RCC 7860 (cell line): ENCODE measurements around the gene CRIP2.

Experiments
- DNase-seq: peaks from one replicate; pipeline ENCODE4 v3.0.0-alpha.2; 2015; ENCODE audit warnings: low spot score
- FAIRE-seq: peaks from 2 replicates; lab custom pipeline; 2012; peaks lifted over from hg19 to GRCh38; lab: Jason Lieb, UNC

The CRIP2 gene

GRCh38 chr14:105496831-105497591 lies 22.4 kb downstream of the CRIP2 start:
- DNase-seq: no peak
- no peak for FAIRE-seq

DNA sequence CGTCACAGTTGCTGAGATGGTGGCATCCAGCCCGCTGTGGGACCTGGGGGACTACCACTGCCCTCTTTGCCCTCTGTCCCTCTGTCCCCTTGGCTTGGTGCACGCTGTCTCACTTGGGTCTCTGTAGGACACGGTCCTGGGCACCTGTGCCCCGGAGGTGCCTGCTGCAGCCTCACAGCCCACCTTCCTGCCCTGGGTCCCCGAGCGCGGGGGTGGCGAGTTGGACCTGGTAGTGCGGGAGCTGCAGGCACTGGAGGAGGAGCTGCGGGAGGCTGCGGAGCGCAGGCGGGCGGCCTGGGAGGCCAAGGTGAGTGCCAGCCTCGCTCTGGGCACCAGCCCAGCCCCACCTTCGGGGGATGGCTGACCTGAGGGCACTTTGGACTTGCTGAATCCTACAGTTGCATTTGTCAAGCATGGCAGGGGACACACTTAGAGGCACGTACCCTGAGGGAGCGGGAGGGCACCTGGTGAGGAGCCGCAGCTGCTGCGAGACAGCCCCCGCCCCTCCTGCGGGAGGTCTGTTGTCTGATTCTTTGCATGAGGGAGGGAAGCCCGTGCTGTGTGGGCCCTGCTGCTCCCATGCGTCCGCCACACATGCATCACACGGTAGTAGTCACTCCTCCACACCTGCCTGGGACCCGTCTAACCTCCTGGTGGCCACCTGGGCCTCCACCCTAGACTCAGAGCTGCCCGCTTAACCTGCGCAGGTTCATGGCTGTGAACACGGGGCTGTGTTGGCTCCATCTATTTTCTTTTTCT lies 23.2 kb downstream of the CRIP2 start:
- FAIRE-seq (no peak), DNase-seq (no peak)

DNA sequence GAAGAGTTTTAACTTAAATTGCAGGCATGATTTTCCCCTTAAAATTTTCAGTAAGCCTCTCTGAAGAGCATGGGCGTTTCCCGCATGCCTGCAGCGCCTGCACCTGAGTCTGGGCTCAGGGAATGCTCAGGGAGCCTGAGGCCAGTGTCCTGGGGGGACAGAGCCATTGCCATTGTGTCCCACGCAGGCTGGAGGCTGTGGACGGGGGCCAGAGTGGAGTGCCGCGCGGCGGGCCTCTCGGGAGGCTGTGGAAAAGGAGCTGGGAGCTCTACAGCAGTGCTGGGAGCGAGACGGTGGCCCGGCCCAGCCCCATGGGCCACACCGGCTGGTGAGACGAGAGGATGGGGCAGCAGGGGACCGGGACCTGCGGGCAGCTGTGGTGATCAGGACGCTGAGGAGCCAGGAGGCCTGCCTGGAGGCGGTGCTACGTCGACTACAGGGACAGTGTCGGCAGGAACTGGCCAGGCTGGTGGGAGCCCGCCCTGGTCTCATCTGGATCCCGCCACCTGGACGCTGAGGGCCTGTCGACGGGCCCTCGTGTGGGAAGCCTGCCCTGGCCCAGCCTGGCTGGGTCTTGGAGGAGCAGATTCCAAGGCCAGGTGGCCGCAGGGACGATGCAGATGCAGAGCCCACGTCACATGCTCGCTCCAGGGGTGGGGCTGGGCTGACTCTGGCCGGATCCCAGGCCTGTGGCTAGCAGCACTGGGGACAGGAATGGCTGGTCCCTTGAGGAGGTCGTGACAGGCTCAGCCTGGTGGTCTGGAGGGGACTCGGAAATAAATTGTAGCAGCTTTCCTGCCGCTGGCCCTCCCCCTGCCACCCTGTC lies 24.0 kb downstream of the CRIP2 start:
- FAIRE-seq: no peak
- DNase-seq: no peak

DNA sequence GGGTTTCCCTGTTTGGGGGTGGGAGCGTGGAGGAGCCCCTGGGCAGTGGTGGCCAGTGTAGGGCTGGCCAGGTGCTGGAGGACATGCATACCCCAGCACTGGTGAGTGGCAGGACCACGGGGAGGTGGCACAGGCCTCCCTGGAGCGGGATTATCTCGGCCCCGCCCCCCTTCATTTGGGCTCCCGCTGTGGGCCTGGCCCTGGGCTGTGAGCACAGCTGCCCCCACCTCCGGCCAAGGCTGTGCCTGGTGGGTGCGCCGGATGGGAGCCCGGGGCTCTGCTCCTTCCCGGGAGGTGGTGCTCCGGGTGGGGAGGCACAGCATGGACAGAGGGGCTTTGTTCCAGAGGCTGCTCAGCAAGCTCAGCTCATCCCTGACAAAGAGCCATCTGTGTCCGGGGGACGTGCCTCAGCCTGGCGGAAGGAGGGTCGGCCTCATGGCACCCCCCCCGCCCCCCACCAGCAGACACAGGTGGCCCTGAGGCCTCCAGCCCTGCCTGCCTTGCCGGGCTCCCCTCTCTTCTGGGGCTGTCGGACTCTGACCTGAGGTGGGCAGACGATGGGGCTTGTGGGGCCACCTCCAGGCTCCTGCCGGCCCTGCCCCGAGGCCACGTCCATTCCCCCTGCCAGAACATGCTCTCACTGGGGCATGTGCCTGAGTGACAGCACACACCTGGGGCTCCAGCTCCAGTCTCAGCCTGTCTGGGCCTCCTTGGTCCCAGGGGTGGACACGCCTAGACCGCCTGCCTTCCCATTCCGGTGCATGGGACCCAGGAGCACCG lies 24.8 kb downstream of the CRIP2 start:
- no peak for FAIRE-seq
- DNase-seq: no peak

GRCh38 chr14:105500036-105500725 lies 25.6 kb downstream of the CRIP2 start:
- no peak for FAIRE-seq
- DNase-seq: no peak

DNA sequence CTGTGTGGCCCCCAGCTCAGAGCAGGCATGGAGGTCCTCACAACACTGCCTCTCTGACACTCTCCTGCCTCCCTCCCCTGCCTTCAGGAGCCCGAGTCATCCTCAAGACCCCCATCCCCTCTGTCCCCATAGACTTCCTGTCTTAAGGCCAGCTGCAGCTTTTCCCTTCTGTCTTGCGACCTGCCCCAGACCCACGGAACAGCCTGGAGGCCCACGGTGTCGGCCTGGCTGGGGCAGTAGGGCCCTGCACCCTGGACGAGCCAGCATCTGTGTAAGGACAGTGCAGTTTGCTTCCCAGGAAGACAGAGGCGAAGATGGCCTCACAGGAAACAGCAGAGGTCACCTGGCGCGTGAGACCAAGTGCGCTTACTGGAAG lies 26.1 kb downstream of the CRIP2 start:
- FAIRE-seq (no peak), DNase-seq (no peak)

- DNase-seq: no peak
- FAIRE-seq: no peak
These were observed 27.1 kb downstream of the CRIP2 start for GRCh38 chr14:105501504-105502291.

- FAIRE-seq (no peak), DNase-seq (no peak)
These were observed 28.1 kb downstream of the CRIP2 start for GRCh38 chr14:105502446-105503295.

GRCh38 chr14:105503296-105503640 lies 28.6 kb downstream of the CRIP2 start:
- no peak for FAIRE-seq
- DNase-seq: no peak

- FAIRE-seq (no peak), DNase-seq (no peak)
These were observed 29.5 kb downstream of the CRIP2 start for GRCh38 chr14:105503935-105504692.

DNA sequence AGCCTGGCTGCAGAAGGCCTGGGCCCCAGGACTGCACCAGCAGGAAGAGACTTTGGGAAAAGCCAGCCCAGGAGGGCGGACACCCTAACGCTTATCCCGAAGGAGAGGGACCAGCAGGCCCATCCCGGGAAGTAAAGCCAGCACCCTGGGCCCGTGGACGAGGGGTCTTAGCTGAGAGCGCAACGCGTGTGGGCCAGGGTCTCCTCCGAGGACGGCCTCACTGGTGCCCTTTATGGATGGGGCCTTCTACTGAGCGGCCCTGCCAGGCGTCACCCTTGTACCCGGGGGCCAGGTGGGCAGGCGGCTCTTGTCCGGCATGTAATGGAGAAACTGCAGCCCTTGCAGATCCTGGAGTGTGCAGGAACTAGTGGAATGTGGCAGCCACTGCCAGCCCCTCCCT lies 30.5 kb downstream of the CRIP2 start:
- no peak for DNase-seq
- FAIRE-seq: no peak

DNA sequence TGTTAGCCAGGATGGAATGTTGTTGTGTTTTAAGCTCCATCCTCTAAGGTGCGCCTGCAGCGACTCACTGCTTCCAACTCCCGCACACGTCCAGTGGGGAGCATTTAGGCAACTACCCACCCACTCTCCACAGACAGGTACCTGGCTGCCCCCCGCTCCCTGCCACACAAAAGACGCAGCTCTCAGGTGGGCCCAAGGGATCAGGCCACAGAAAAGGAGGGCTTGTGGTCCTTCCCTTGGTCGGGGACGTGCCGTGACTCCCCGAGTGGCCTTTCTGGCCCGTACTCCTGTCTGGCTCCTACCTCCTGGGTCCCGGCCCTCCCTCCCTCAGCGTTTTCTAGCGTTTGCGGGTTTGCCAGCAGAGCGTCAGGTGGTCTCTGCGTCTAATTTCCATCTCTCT lies 32.6 kb downstream of the CRIP2 start:
- FAIRE-seq (no peak), DNase-seq (no peak)

DNA sequence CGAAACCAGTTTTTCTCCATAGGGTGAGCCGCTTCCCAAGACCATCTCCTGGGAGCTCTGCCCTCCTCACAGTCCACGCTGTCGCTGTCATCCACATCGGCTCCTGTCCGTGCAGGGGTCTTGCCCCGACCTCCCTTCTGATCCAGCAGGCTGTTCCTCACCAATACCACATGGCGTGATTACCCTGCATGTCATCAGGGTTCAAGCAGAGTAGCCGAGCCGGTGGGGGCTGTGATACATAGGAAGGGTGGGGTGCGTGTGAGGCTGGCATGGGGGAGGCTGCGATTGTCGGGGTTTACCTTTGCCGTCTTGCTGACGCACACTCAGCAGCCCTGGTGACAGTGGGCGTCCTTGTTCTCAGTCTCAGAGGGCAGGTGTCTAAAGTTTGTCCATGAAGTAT lies 33.4 kb downstream of the CRIP2 start:
- FAIRE-seq: no peak

GRCh38 chr14:105508601-105509000 lies 34.0 kb downstream of the CRIP2 start:
- DNase-seq (no peak), FAIRE-seq (no peak)

More for the DNA sequence above, 33.4 kb downstream of the CRIP2 start:
- DNase-seq: no peak

DNA sequence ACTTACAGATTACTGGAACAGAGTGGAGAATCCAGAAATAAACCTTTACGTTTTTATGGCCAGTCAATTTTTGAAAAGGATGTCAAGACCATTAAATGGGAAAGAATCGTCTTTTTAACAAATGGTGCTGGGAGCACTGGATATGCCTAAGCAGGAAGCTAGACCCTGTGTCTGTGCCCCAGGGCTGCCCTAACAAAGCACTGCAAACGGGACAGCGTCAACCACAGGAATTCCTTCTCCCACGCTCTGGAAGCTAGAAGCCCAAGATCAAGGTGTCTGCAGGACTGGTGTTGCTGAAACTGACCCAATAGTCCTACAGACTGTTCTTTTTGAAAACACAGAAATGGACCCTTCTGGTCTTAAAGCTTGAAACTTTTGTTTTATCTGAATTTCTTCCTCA lies 42.5 kb downstream of the CRIP2 start:
- FAIRE-seq: no peak

GRCh38 chr14:105519946-105520698 lies 45.5 kb downstream of the CRIP2 start:
- DNase-seq (no peak), FAIRE-seq (no peak)

More for the DNA sequence above, 42.5 kb downstream of the CRIP2 start:
- DNase-seq: no peak

DNA sequence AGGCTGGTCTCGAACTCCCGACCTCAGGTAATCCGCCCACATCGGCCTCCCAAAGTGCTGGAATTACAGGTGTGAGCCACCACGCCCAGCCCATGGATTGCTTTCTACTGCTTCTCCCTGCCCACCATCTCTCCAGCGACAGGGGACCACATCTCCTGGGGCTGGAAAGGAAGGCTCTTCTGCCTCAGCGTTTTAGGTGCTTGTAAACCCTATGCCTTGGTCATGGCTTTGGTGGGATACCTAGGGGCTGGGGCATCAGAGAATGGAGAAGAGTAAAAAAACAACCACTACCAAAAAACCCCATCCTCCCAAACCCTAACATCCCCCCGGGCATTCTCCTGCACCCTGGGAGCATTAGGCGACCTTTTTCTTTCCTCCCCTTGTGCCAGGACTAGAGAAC lies 50.7 kb downstream of the CRIP2 start:
- no peak for DNase-seq
- no peak for FAIRE-seq
